ENCODE measurements around the gene GBE1.

DNA sequence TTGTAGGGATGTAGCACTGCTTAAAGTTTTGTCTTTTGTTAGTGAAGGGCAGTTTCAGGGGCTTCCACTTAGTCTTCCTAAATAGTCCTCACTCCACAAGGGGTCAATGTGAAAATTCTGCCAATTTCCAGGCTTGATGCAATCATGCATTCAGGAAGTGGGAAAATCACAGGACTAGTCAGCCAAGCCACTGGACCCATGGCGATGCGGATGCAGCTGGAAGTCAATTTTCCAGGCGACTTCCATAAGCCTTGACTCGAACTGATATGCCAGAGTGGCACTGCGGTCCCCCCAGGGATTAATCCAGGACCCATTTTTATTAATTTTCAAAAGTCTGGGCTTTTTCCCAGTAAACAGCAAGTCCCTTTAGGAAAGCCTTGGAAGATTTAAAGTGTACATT lies 26.1 kb downstream of the GBE1 start:
- TF ChIP-seq, protein P1, sequence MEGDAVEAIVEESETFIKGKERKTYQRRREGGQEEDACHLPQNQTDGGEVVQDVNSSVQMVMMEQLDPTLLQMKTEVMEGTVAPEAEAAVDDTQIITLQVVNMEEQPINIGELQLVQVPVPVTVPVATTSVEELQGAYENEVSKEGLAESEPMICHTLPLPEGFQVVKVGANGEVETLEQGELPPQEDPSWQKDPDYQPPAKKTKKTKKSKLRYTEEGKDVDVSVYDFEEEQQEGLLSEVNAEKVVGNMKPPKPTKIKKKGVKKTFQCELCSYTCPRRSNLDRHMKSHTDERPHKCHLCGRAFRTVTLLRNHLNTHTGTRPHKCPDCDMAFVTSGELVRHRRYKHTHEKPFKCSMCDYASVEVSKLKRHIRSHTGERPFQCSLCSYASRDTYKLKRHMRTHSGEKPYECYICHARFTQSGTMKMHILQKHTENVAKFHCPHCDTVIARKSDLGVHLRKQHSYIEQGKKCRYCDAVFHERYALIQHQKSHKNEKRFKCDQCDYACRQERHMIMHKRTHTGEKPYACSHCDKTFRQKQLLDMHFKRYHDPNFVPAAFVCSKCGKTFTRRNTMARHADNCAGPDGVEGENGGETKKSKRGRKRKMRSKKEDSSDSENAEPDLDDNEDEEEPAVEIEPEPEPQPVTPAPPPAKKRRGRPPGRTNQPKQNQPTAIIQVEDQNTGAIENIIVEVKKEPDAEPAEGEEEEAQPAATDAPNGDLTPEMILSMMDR (IDR thresholded peaks at IDR 0.05; ENCODE audit: low read depth, low read length): no peak
- no peak for TF ChIP-seq EZH2phosphoT487 (IDR thresholded peaks at IDR 0.05; ENCODE audit: low read depth)
